Measurements from ENCODE around the gene GPR160.

The GPR160 gene

DNA sequence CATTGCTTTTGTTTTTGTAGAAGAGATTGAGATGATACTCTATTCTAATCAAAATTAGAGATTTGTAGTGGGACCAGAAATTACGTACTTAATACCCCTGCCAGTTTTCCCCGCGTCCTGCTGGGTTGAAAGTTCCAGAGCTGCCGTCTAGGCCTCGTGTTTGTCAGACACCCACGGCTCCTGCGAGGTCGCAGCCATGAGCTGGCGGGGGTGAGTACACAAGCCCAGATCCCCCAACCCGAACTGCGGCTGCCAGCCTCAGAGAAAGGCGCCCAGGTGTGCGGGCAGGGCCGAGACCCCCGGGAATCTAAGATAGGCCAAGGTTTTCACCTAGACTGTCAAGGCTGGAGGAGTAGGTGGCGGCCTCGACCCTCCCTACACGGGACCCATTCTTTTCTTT lies 26.3 kb downstream of the GPR160 start:
- DNase-seq (ENCODE audit: low read depth in 2 of 2), result no peak

DNA sequence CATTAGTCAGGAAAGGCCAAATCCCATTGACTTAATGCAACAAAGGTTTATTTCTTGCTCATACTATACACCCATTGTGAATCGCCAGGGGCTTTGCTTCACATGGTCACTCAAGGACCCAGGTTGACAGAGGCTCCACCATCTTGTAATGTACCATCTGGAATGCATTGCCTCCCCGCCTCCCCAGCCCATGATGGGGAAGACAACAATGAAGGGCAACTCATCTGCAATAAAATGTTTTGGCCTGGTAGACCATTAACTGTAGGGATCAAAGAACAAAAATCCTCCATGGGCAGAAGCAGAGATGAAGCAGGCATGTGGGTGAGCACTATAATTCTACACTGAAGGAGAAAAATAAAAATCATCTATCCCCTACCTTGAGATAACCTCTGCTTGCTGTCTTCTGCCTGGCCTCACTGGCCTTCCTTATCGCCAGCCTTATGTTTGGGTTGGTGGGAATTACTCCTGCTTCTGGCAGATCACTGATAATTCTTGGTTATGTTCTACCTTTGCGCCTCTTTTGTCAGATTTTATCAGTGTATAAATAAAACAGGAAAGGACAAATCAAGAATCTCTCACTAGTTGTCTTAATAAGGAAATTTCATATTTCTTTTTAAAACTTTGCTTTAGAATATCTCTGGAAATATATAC lies 37.8 kb downstream of the GPR160 start:
- no peak for DNase-seq (ENCODE audit: low read depth in 2 of 2)

DNA sequence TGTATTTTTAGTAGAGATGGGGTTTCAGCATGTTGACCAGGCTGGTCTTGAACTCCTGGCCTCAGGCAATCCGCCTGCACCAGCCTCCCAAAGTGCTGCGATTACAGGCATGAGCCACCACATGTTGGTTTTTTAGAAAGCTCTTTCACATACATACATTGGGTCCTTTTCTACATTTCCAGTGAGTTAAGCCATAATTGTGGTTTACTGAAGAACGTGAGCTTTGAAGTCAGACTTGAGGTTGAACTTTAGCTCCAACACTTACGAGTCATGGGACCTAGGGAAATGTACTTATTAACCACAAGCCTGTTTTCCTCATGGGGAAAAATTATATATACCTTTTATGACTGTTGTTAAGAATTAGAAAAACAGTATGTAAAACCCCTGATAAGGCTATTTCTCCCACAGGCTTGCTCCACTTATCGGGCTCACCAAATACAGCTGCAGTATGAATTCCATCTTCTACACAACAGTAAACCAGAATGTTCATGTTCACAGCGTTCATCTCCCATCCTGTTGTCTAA lies 39.0 kb downstream of the GPR160 start:
- no peak for DNase-seq (ENCODE audit: low read depth in 2 of 2)

DNA sequence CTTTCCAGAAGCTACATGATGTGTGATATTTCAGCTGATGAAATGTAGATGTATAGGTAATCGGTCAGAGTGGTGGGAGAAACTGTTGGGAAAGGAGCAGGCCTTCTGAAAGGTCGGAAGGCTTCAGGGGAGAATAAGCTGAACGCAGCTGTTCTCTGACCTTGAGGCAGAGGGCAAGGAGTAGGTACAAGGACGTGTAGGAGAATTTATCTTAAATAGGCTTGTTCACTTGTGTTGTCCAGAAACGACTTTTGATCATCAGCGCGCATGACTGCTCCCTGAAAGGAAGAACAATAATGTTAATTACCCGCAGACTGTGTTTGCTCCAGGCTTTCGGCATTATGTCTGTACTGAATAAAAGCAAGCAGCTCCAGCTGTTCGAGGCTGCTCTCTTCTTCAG lies 39.6 kb downstream of the GPR160 start:
- no peak for DNase-seq (ENCODE audit: low read depth in 2 of 2)

- DNase-seq (ENCODE audit: low read depth in 2 of 2), result no peak
These were observed 41.0 kb downstream of the GPR160 start for GRCh38 chr3:170078620-170079281.

- no peak for DNase-seq (ENCODE audit: low read depth in 2 of 2)
These were observed 41.9 kb downstream of the GPR160 start for GRCh38 chr3:170079536-170080165.

GRCh38 chr3:170080605-170081004 lies 42.8 kb downstream of the GPR160 start:
- DNase-seq (ENCODE audit: low read depth in 2 of 2), result no peak

DNA sequence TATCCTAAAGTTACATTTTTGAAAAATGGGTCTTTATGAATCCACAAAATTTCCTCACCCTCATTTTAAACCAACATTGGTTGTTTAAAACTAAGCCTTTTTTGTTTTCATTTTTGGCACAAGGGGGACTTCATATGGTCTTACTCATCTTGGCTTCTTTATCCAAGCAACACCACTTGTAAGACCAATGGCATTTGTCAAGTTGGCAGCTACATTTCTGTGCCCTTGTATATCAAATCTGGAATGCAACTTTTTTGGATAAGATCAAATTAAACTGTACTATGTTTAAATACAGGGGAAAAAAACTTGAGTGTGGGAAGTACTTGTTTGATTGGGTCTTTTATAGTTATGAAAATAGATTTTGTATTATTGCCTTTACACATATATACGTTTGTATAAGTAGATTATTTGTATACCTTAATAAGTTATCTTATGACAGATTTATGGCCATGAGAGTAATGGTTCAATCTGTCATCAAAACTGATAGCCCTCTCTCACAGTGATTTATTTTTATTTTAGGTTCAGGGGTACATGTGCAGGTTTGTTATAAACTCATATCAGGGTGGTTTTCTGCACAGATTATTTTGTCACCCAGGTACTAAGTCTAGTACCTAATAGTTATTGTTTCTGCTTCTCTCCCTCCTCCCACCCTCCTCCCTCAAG lies 43.4 kb downstream of the GPR160 start:
- no peak for DNase-seq (ENCODE audit: low read depth in 2 of 2)

- DNase-seq (ENCODE audit: low read depth in 2 of 2), result no peak
These were observed 45.5 kb downstream of the GPR160 start for GRCh38 chr3:170083343-170083742.

DNA sequence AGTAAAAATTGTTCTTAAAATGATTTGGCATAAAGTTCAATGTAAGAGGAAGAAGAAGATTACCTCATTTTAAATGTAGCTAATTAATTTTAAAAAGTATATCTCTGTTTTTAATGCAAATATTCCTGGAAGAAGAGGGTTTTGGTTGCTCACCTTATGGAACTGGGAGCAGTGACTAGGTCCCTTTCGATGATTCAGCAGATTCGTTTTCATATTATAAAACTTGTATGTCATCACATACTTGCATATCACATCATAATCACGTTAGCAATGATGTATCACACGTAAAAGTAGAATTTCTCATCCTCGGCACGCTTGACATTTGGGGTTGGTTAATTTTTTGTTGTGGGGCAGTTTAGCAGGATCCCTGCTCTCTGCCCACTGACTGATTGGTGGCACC lies 47.6 kb downstream of the GPR160 start:
- DNase-seq (ENCODE audit: low read depth in 2 of 2), result no peak

GRCh38 chr3:170089862-170090600 lies 52.2 kb downstream of the GPR160 start:
- DNase-seq (ENCODE audit: low read depth in 2 of 2), result no peak

- DNase-seq (ENCODE audit: low read depth in 2 of 2), result no peak
These were observed 52.8 kb downstream of the GPR160 start for GRCh38 chr3:170090601-170090981.

- no peak for DNase-seq (ENCODE audit: low read depth in 2 of 2)
These were observed 55.1 kb downstream of the GPR160 start for GRCh38 chr3:170092907-170093306.

- DNase-seq (ENCODE audit: low read depth in 2 of 2), result no peak
These were observed 58.0 kb downstream of the GPR160 start for GRCh38 chr3:170095771-170096170.

GRCh38 chr3:170096342-170096741 lies 58.5 kb downstream of the GPR160 start:
- DNase-seq (ENCODE audit: low read depth in 2 of 2), result no peak

DNA sequence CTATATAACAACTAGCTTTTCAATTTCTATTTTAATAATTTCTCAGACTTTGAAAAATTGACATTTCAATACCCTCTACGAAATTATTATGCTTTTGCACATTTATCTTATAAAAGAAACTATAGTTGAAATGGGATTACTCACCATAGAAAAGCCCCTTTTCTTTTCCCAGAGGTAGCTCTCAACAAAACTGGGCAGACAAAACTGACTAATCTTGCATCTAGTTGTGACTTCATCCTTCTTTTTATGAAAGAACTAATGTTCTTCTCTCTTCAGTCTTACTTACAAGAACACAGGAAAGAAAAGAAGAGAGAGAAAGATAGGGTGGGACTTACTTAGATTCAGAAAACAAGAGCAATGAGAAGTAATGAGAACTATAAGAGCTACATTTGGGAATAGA lies 61.0 kb downstream of the GPR160 start:
- DNase-seq (ENCODE audit: low read depth in 2 of 2), result no peak

GRCh38 chr3:170100944-170101343 lies 63.1 kb downstream of the GPR160 start:
- DNase-seq (ENCODE audit: low read depth in 2 of 2), result no peak

- no peak for DNase-seq (ENCODE audit: low read depth in 2 of 2)
These were observed 64.6 kb downstream of the GPR160 start for GRCh38 chr3:170102431-170102830.

GRCh38 chr3:170107941-170108340 lies 70.1 kb downstream of the GPR160 start:
- no peak for DNase-seq (ENCODE audit: low read depth in 2 of 2)

DNA sequence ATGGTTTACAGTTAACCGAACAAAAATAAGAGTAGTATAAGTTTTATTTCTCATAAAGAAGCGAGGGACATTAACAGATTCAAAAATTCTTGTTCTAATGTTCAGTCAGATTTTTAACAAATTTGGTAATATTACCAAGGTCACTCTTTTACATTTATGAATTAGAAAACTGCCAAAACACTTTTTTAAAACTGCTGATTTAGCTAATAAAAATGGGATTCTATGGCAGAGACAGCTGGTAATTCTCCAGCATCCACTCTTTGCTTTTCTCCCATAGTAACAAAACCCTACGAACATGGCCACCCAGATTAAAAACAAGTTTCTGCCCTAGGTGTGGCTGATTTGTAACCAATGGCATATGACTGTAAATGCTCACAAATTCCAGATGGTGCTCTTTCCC lies 71.2 kb downstream of the GPR160 start:
- no peak for DNase-seq (ENCODE audit: low read depth in 2 of 2)

- no peak for DNase-seq (ENCODE audit: low read depth in 2 of 2)
These were observed 71.9 kb downstream of the GPR160 start for GRCh38 chr3:170109579-170110293.
